Midbrain (tissue), 1 donor: ENCODE results near the gene CD80.
"Not testable (repeated sequence)": the region's sequence is repeated elsewhere in the genome, so short reads cannot be mapped to it uniquely, and the experiment has no call there.

ENCODE experiments used
- DNase-seq: peaks from one replicate; lab custom pipeline; 2025; lab: John Stamatoyannopoulos, UW

Gene CD80

GRCh38 chr3:119580067-119580760 is 20.8 kb upstream of the CD80 start:
- no peak for DNase-seq

- DNase-seq, result no peak
These were observed 20.1 kb upstream of the CD80 start, which contains the start of gene ADPRH for GRCh38 chr3:119579366-119580066. Gene ADPRH, plus strand, starts transcription at chr3:119579492. Its CDS starts 2,678 bp downstream, at chr3:119582170.

GRCh38 chr3:119575507-119575906 is 16.1 kb upstream of the CD80 start:
- no peak for DNase-seq

GRCh38 chr3:119571688-119572087 is 12.3 kb upstream of the CD80 start:
- no peak for DNase-seq

GRCh38 chr3:119571230-119571629 is 11.8 kb upstream of the CD80 start:
- DNase-seq, result no peak

GRCh38 chr3:119570229-119570628 is 10.8 kb upstream of the CD80 start:
- peak; percentile 12 for DNase-seq

- no peak for DNase-seq
These were observed 9.7 kb upstream of the CD80 start for GRCh38 chr3:119569156-119569555.

- not testable (repeated sequence) for DNase-seq
These were observed 3.9 kb upstream of the CD80 start for GRCh38 chr3:119563334-119563733.

- no peak for DNase-seq
These were observed 3.0 kb upstream of the CD80 start for GRCh38 chr3:119562307-119562961.

GRCh38 chr3:119560160-119560559 is 746 bp upstream of the CD80 start:
- DNase-seq, result no peak

- DNase-seq, result no peak
These were observed 642 bp downstream of the CD80 start for GRCh38 chr3:119558626-119559317.

- DNase-seq, result no peak
These were observed 1.5 kb downstream of the CD80 start for GRCh38 chr3:119557877-119558269.

- DNase-seq, result no peak
These were observed 2.1 kb downstream of the CD80 start for GRCh38 chr3:119557192-119557876.

GRCh38 chr3:119555929-119556328 is 3.5 kb downstream of the CD80 start:
- DNase-seq, result no peak

GRCh38 chr3:119555309-119555735 is 4.1 kb downstream of the CD80 start:
- no peak for DNase-seq

- DNase-seq, result no peak
These were observed 5.5 kb downstream of the CD80 start for GRCh38 chr3:119553823-119554415.

- DNase-seq, result not testable (repeated sequence)
These were observed 6.5 kb downstream of the CD80 start for GRCh38 chr3:119552928-119553327.

- DNase-seq, result no peak
These were observed 7.8 kb downstream of the CD80 start for GRCh38 chr3:119551598-119551997.

GRCh38 chr3:119550192-119550910 is 9.1 kb downstream of the CD80 start:
- DNase-seq, result no peak

GRCh38 chr3:119548341-119548740 is 11.1 kb downstream of the CD80 start:
- DNase-seq, result no peak

GRCh38 chr3:119547227-119547626 is 12.2 kb downstream of the CD80 start:
- no peak for DNase-seq
